Measurements from ENCODE around the gene ZNF605. TPM values are rescaled to one million over a fixed set of nuclear protein-coding genes. Genes with fewer than 3 reads are reported as not detected.
"Not testable (repeated sequence)": the region's sequence is repeated elsewhere in the genome, so short reads cannot be mapped to it uniquely, and the experiment has no call there.

The ZNF605 gene
- 5.7 TPM for polyA plus RNA-seq (2013, experiment 1 of 2; ENCODE audit: insufficient read length)
- 7.0 TPM for polyA plus RNA-seq (2013, experiment 2 of 2; ENCODE audit: insufficient read length)

- peak; percentile 91 for DNase-seq
Observed at GRCh38 chr12:132956011-132956788, at the start of gene ZNF605. TSS of gene ZNF605 (minus strand) at chr12:132956306. CDS start at chr12:132945635, 10,671 bp downstream.

GRCh38 chr12:132998741-132999140 lies 42.6 kb upstream of the ZNF605 start:
- DNase-seq, result no peak

GRCh38 chr12:132986885-132987225 lies 30.7 kb upstream of the ZNF605 start:
- no peak for DNase-seq

GRCh38 chr12:132986001-132986884 lies 30.1 kb upstream of the ZNF605 start, which contains the start of gene ZNF26:
TSS of gene ZNF26 (plus strand) at chr12:132986367. CDS start at chr12:132986841, 474 bp downstream.
- DNase-seq, result peak; percentile 95

- peak; percentile 4 for DNase-seq
Observed at GRCh38 chr12:132976870-132977269, 20.8 kb upstream of the ZNF605 start.

- no peak for DNase-seq
Observed at GRCh38 chr12:132972374-132972773, 16.3 kb upstream of the ZNF605 start.

- DNase-seq, result no peak
Observed at GRCh38 chr12:132967736-132968135, 11.6 kb upstream of the ZNF605 start.

GRCh38 chr12:132966676-132967415 lies 10.7 kb upstream of the ZNF605 start:
- DNase-seq, result no peak

GRCh38 chr12:132965796-132966195 lies 9.7 kb upstream of the ZNF605 start:
- no peak for DNase-seq

- not testable (repeated sequence) for DNase-seq
Observed at GRCh38 chr12:132963947-132964346, 7.8 kb upstream of the ZNF605 start.

- not testable (repeated sequence) for DNase-seq
Observed at GRCh38 chr12:132961790-132962189, 5.7 kb upstream of the ZNF605 start.

GRCh38 chr12:132955094-132956010 lies 754 bp downstream of the ZNF605 start:
- peak; percentile 65 for DNase-seq

- DNase-seq, result no peak
Observed at GRCh38 chr12:132954471-132955048, 1.5 kb downstream of the ZNF605 start.

- no peak for DNase-seq
Observed at GRCh38 chr12:132953771-132954170, 2.3 kb downstream of the ZNF605 start.

- DNase-seq, result no peak
Observed at GRCh38 chr12:132953163-132953425, 3.0 kb downstream of the ZNF605 start.

GRCh38 chr12:132952371-132953162 lies 3.5 kb downstream of the ZNF605 start:
- no peak for DNase-seq

- no peak for DNase-seq
Observed at GRCh38 chr12:132951649-132952048, 4.5 kb downstream of the ZNF605 start.

GRCh38 chr12:132950844-132951535 lies 5.1 kb downstream of the ZNF605 start:
- no peak for DNase-seq

- no peak for DNase-seq
Observed at GRCh38 chr12:132949936-132950837, 5.9 kb downstream of the ZNF605 start.

All from fibroblast of skin of back (primary cell).